Keratinocyte (primary cell): ENCODE results near the gene FBLN1.
"Not testable (repeated sequence)": the region's sequence is repeated elsewhere in the genome, so short reads cannot be mapped to it uniquely, and the experiment has no call there.

Source experiments
- CTCF ChIP-seq, 3 experiments: IDR thresholded peaks in 1 of 3; conservative IDR thresholded peaks in 1 of 3; optimal IDR thresholded peaks in 1 of 3; 2 replicates in 2 of 3; 3 replicates in 1 of 3; pipeline versions ENCODE3 to v1.5.1; 2011; ENCODE audit warnings: low read length in 3 of 3, mild to moderate bottlenecking in 3 of 3, moderate library complexity in 2 of 3, control low read depth in 1 of 3, inconsistent platforms in 1 of 3; ENCODE audit not compliant: insufficient read depth in 2 of 3; ENCODE audit errors: extremely low read depth in 1 of 3
- EZH2 ChIP-seq: IDR thresholded peaks from one replicate; pipeline ENCODE4 v1.6.1; 2012; ENCODE audit warnings: inconsistent platforms, mild to moderate bottlenecking, low read length, moderate library complexity

DNA sequence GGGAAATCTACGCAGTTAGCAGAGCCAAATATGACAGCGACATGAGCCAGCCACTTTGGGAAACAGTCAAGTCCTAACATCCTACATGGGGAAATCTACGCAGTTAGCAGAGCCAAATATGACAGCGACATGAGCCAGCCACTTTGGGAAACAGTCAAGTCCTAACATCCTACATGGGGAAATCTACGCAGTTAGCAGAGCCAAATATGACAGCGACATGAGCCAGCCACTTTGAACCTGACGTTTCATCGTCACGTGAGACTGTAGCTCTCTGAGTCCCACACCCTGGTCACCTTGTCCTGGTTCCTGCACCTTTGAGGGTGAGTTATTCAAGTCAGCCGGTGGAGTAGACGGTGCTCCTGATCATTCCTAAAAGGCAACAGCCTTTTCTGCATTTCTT, 105.4 kb downstream of the FBLN1 start:
- not testable (repeated sequence) for TF ChIP-seq CTCF (optimal IDR thresholded peaks at IDR 0.05 in 1 of 3, IDR thresholded peaks at IDR 0.05 in 1 of 3, conservative IDR thresholded peaks at IDR 0.05 in 1 of 3; ENCODE audit: extremely low read depth in 1 of 3, insufficient read depth in 2 of 3, low read length in 3 of 3); EZH2
